T1000 (cell line): ENCODE measurements around the gene RAB23.
"Not testable (repeated sequence)": the region's sequence is repeated elsewhere in the genome, so short reads cannot be mapped to it uniquely, and the experiment has no call there.

ENCODE experiments used
- DNase-seq: peaks from one replicate; lab custom pipeline; 2025; ENCODE audit warnings: mixed read lengths; lab: John Stamatoyannopoulos, UW

RAB23 gene

GRCh38 chr6:57221936-57222742, at the start of gene RAB23:
TSS of gene RAB23 (minus strand) at chr6:57222307. CDS start at chr6:57210380, 11,927 bp downstream.
- peak; percentile 90 for DNase-seq

DNA sequence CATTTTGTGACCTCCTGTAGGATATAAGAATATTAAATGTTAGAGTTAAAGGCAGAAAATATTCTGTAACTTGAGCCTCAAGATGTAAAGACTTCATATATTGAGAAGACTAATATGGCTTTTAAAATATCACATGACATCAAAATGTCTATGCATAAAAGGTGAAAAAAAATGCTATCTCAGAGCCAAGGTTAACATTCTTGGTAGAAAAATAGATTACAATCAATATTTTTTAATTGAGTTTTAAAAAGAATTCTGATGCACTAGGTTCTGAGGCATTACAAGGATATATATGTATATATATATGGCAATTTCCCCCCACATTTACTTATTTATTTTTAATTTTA, 46.2 kb upstream of the RAB23 start:
- DNase-seq, result no peak

GRCh38 chr6:57267586-57268293, 45.6 kb upstream of the RAB23 start:
- peak; percentile 75 for DNase-seq

DNA sequence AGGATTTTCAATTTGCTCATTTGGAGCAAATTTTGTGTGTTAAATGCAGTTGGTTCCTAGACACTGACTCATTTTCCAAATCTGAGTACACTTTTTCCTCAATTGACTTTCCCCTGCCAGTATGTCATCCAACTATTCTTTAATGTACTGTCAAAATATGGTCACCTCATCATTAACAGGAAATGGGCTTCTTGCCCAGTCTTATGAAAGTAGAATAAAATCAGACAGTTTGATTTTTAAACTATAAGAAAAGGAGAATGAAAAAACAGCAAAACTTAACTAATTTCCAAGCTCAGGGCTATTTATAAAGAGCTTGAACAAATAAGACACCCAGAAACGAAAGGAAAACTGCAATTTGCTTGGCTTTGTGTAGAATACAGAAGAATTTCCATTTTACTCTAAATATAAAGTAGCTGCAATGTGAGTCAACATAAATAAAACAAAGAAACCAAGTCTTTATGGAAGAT, 43.7 kb upstream of the RAB23 start:
- DNase-seq, result no peak

GRCh38 chr6:57263739-57264138, 41.6 kb upstream of the RAB23 start:
- no peak for DNase-seq

DNA sequence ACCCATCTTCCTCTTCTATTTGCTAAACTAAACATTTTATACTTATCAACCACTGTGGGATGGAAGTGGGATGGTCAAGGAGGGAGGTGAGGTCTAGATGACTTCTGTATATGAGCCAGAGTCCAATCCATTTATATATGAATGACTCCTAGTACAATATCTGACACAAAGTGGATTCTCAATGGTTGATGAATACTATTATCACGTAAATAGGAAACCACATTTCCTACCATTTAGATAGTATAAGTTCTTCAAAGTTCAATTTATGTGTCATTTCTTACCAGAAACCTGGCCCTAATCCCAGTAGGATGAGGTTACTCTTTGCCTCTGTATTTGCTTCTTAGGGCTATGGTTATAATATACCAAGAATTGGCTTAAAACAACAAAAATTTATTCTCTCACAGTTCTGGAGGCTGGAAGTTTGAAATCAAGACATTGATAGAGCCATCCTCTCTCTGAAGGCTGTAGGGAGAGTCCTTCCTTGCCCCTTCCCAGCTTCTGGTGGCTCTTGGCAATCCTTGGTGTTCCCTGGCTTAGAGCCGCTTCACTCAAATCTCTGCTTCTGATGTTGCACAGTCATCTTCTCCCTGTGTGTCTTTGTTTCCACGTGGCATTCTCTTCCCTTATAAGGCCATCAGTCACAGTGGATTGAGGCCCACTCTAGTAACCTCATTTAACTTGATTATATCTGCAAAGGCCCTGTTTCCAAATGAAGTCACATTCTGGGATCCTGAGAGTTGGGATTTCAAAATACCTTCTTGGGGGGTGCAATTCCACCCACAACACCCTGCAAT, 41.0 kb upstream of the RAB23 start:
- DNase-seq, result no peak

DNA sequence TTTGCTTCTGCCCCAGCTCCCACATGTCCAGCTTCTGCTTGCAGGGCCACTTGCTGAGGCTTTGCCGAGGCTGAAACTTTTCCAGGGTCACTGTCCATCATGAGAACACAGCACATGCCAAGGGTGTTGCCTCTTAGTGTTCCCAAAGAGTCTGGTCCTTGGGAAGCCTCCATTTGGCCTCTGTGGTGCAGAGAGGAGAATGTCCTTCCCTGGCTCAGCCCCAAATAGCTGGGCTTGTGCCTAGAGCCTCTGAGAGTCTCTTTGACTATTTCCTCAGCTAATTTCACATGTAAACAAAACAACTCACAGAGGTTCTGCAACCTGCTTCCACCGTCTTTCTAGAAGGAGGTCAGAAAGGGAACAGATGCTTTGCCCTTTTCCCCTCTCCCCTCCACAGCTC, 40.4 kb upstream of the RAB23 start:
- DNase-seq, result no peak

DNA sequence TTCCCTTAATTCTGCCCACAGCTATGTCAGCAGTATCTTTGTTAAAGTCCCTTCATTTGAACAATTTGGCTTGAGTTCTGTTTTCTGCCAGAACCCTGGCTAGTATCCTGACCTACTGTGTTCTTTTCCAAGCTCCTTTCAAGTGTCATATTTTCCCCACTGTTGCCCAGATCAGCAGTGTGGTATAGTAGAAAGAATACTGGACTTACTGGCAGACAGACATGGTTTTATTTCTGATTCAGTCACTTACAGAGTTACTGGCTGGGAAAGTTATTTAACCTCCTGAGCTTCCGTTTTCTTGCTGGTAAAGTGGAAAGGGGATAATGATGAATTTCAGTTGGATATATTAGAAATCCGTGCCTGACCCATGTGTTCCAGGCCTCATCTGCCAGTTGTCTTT, 39.8 kb upstream of the RAB23 start:
- DNase-seq, result no peak

DNA sequence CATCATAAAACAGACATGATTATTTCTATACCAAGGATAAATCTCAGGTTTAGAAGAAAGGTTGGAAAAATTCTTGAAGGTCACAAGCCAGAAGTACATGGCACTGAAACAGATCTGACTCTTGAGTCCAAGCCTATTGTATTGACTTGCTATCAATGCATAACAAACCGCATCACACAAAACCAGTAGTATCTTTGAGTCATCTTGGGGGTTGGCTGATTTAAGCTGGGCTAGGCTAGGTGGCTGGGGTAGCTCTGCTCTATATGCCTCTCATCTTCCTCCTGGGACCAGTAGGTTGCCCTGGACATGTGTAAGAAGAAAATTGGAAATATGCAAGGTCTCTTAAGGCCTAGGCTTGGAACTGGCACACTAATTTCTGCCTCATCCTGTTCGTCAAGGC, 37.0 kb upstream of the RAB23 start:
- DNase-seq, result no peak

- DNase-seq, result no peak
Observed at GRCh38 chr6:57257911-57258541, 35.9 kb upstream of the RAB23 start.

- DNase-seq, result no peak
Observed at GRCh38 chr6:57256541-57256940, 34.4 kb upstream of the RAB23 start.

DNA sequence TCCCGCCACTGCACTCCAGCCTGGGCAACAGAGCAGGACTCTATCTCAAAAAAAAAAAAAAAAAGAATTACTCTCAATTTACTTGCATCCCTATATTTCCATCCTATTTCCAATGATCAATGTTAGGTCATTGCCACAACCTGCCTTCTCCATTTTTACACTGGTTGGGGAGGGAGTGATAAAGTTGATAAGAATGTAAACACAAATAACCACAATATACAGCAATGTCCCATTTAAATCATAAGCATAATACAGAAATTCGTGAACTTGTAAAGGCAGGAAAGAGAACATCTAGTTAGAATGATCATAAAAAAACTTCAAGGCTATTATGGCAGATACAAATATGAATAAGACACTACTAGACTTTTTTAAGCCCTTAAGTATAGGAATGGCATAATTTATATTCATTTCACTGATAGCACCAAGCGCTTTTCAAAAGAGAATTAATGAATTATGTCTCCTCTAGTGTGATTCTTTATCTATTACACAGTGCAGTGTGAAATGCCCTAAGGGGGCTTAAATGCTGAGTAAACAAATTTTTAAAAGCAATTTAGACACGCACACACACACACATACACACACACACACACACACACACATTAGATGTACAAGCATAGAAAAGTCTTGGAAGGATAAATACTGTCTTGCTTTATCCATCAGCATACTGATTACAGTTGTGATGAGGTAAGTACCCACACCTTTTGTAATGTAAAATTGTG, 33.5 kb upstream of the RAB23 start:
- DNase-seq, result no peak

DNA sequence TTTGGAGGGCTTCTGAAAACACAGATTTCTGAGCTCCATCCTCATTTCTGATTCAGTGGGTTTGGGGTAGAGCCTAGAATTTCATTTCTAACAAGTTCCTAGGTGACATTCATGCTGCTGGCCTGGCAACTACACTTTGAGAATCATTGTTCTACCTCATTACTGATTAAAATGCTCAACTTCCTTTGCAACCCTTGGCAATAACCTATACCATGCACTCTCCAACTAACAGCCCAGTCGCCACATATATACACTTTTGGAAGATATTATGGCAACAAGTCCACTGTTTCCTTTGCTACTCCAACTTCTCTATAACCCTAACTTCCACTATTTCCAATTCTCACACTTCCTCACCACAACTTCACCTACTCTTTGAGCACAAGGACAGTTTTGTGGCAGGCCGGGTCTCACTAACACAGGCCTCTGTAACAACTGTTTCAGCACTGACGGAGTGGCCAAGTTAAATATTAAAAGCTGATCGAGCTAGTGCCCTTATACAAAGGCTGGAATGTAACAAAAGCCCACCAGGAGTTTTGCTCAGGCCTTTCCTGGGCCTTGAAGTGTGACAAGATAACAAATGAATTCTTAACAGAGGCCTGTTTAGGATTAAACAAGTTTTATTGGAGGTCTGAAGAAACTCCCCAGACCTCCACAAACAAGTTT, 32.1 kb upstream of the RAB23 start:
- no peak for DNase-seq

DNA sequence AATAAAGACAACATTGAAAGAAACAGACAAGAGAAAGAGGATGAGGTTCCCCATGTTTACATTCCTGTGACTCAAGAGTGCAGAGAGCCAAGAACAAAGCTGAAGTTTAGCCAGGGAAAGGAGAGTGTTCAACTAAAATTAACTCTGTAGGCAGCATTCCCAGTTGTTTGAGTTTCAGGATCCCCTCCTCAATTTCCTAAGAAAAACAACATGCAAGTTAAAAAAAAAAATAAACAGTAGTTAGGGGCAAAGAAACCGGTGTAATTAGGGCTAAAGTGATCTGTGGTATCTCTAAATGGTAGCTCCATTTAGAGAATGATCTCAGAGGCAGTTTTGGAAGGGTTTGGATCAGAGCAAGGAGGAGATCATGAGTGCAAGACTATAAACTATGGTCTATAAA, 30.9 kb upstream of the RAB23 start:
- DNase-seq, result no peak

DNA sequence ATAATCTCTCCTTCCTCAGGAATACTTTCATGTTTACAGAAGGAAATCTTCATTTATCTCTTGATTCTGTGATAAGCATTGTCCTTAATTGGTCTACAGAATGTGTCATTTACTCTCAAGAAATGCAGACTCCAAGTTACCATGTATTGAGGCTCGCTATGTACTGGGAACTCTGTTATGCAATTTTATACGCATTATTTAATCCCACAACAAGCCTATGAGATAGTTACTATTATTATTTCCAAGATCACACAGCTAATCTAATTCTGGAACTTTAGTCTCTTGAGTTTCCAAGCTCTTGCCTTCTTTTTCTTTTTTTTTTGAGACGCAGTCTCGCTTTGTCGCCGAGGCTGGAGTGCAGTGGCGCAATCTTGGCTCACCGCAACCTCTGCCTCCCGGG, 30.0 kb upstream of the RAB23 start:
- DNase-seq, result no peak

- DNase-seq, result no peak
Observed at GRCh38 chr6:57250348-57250747, 28.2 kb upstream of the RAB23 start.

GRCh38 chr6:57248311-57248895, 26.3 kb upstream of the RAB23 start:
- no peak for DNase-seq

- DNase-seq, result no peak
Observed at GRCh38 chr6:57247603-57248002, 25.5 kb upstream of the RAB23 start.

DNA sequence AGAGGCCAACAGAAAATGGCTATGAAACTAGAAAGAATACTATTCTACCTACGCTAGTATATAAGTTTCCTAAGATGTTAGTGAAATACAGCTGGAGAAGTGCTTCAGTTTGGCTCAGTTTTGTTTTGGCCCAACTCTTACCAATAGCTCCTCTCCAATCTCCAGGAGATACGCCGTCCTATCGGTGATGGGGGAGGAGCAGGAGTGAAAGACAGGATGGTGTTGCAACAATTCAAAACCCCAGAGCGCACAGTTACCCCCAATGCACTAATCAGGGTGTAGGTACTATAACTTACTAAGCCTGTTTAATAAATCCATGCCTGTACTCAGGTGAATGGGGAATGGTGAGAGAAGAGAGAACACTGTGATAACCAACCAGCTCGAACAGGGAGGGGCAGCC, 24.2 kb upstream of the RAB23 start:
- DNase-seq, result no peak

DNA sequence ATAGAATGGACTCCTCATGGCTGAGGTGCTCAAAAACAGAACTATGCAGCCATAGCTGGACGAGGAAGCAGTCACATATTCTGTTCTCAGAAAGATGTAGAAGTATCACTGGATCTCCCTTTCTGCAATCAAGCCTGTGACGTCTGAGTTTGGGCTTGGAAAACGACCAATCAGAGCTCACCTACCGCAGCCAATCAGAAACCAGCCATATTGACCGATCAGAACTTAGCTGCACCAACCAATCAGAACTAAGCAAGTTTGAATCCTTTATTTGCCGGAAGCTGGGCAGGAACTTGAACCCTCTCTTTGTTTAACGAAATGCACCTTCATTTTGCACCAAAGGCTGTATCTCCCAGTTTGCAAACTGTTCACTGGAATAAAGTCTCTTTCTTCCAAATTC, 21.8 kb upstream of the RAB23 start:
- DNase-seq, result no peak

- DNase-seq, result not testable (repeated sequence)
Observed at GRCh38 chr6:57243526-57243925, 21.4 kb upstream of the RAB23 start.
